NCI-H524 treated with DMSO at 0.1 percent for 48 hours (cell line): ENCODE data around the gene CMIP.

Experiments used
- DNase-seq: peaks from one replicate; lab custom pipeline; 2025; lab: John Stamatoyannopoulos, UW

Gene CMIP

GRCh38 chr16:81480606-81481206 lies 36.1 kb downstream of the CMIP start:
- DNase-seq = no peak

- DNase-seq = no peak
Measured at GRCh38 chr16:81481207-81481821, 36.7 kb downstream of the CMIP start.

- DNase-seq = no peak
Measured at GRCh38 chr16:81482329-81483063, 37.9 kb downstream of the CMIP start.

- DNase-seq = no peak
Measured at GRCh38 chr16:81483064-81483969, 38.7 kb downstream of the CMIP start.

- DNase-seq = no peak
Measured at GRCh38 chr16:81483970-81484595, 39.5 kb downstream of the CMIP start.

- DNase-seq = no peak
Measured at GRCh38 chr16:81484908-81485624, 40.5 kb downstream of the CMIP start.

- DNase-seq = no peak
Measured at GRCh38 chr16:81485824-81486539, 41.4 kb downstream of the CMIP start.

- DNase-seq = no peak
Measured at GRCh38 chr16:81486540-81487061, 42.0 kb downstream of the CMIP start.

- DNase-seq = no peak
Measured at GRCh38 chr16:81487301-81487720, 42.7 kb downstream of the CMIP start.

- no peak for DNase-seq
Measured at GRCh38 chr16:81488687-81489411, 44.2 kb downstream of the CMIP start.

GRCh38 chr16:81489547-81490267 lies 45.1 kb downstream of the CMIP start:
- DNase-seq = no peak

- peak; percentile 50 for DNase-seq
Measured at GRCh38 chr16:81491541-81492188, 47.1 kb downstream of the CMIP start.

- peak; percentile 22 for DNase-seq
Measured at GRCh38 chr16:81492311-81492761, 47.7 kb downstream of the CMIP start.

GRCh38 chr16:81492965-81493754 lies 48.6 kb downstream of the CMIP start:
- DNase-seq = no peak

- DNase-seq = no peak
Measured at GRCh38 chr16:81493755-81494433, 49.3 kb downstream of the CMIP start.

GRCh38 chr16:81494434-81494806 lies 49.8 kb downstream of the CMIP start:
- DNase-seq = no peak

GRCh38 chr16:81494888-81495287 lies 50.3 kb downstream of the CMIP start:
- no peak for DNase-seq
